ENCODE measurements around the gene RALGPS1.

The RALGPS1 gene

GRCh38 chr9:126956917-126957686 lies 42.5 kb downstream of the RALGPS1 start:
- DNase-seq (ENCODE audit: low read depth), result no peak

- no peak for DNase-seq (ENCODE audit: low read depth)
These were observed 43.1 kb downstream of the RALGPS1 start for GRCh38 chr9:126957687-126958053.

- no peak for DNase-seq (ENCODE audit: low read depth)
These were observed 44.8 kb downstream of the RALGPS1 start for GRCh38 chr9:126959336-126959735.

GRCh38 chr9:126959917-126960316 lies 45.3 kb downstream of the RALGPS1 start:
- DNase-seq (ENCODE audit: low read depth), result no peak

GRCh38 chr9:126962336-126962735 lies 47.8 kb downstream of the RALGPS1 start:
- no peak for DNase-seq (ENCODE audit: low read depth)

- DNase-seq (ENCODE audit: low read depth), result no peak
These were observed 50.5 kb downstream of the RALGPS1 start for GRCh38 chr9:126965077-126965476.

- DNase-seq (ENCODE audit: low read depth), result no peak
These were observed 51.2 kb downstream of the RALGPS1 start for GRCh38 chr9:126965541-126966428.

- no peak for DNase-seq (ENCODE audit: low read depth)
These were observed 56.7 kb downstream of the RALGPS1 start for GRCh38 chr9:126971261-126971660.

- DNase-seq (ENCODE audit: low read depth), result no peak
These were observed 59.3 kb downstream of the RALGPS1 start for GRCh38 chr9:126973651-126974529.

GRCh38 chr9:126974594-126974993 lies 60.0 kb downstream of the RALGPS1 start:
- DNase-seq (ENCODE audit: low read depth), result no peak

GRCh38 chr9:126975327-126976220 lies 61.0 kb downstream of the RALGPS1 start:
- DNase-seq (ENCODE audit: low read depth), result no peak

- no peak for DNase-seq (ENCODE audit: low read depth)
These were observed 64.9 kb downstream of the RALGPS1 start for GRCh38 chr9:126979461-126979860.

- DNase-seq (ENCODE audit: low read depth), result no peak
These were observed 65.6 kb downstream of the RALGPS1 start for GRCh38 chr9:126980231-126980630.

- DNase-seq (ENCODE audit: low read depth), result no peak
These were observed 66.6 kb downstream of the RALGPS1 start for GRCh38 chr9:126981218-126981617.

GRCh38 chr9:126982215-126983002 lies 67.8 kb downstream of the RALGPS1 start:
- no peak for DNase-seq (ENCODE audit: low read depth)

GRCh38 chr9:126983767-126984166 lies 69.2 kb downstream of the RALGPS1 start:
- no peak for DNase-seq (ENCODE audit: low read depth)

GRCh38 chr9:126984969-126985368 lies 70.4 kb downstream of the RALGPS1 start:
- DNase-seq (ENCODE audit: low read depth), result no peak

- peak; percentile 72 for DNase-seq (ENCODE audit: low read depth)
These were observed 71.4 kb downstream of the RALGPS1 start for GRCh38 chr9:126985870-126986498.

- DNase-seq (ENCODE audit: low read depth), result no peak
These were observed 71.9 kb downstream of the RALGPS1 start for GRCh38 chr9:126986506-126986951.

GRCh38 chr9:126988857-126989256 lies 74.3 kb downstream of the RALGPS1 start:
- no peak for DNase-seq (ENCODE audit: low read depth)

Data from activated T-helper 9 cell treated with anti-CD3 and anti-CD28 coated beads, Interleukin-2, amount 50 U/mL, for 16 hours (primary cell).